Left cardiac atrium (tissue), 4 donors: ENCODE data around the gene BDH1. TPM values are rescaled to one million over a fixed set of nuclear protein-coding genes. Genes with fewer than 3 reads are reported as not detected.

Source experiments
- ATAC-seq, 2 donors: fragments of 200-7000 bp; cut with Tn5 transposase; one replicate each; pipeline ENCODE4 v1.9.1; 2020; ENCODE audit warnings: mild to moderate bottlenecking in 2 of 2, moderate library complexity in 2 of 2
- DNase-seq: peaks from one replicate; pipeline ENCODE4 v3.0.0-alpha.2; 2020
- intact Hi-C, 2 donors: fragments of 100-400 bp; cut with DNase I; formaldehyde crosslinking; loops; one replicate each; pipeline versions ENCODE4 v1.14.1 to v1.15.1; 2022 to 2023
- total RNA-seq, 2 donors: library from RNA; stranded (reverse); fragmentation: NEBNext Ultra II Directional; extraction: Animal tissue kit (Norgen Biotek cat#: 25700); gene quantifications; one replicate each; pipeline ENCODE4 v1.2.1, GENCODE V29; 2021
- donor health status: DM: no; HTN: yes; CAD: no.
- donor health status: DM: no; HTN: yes; CAD: no; lungs with severe emphysema.
- donor health status: DM: yes; HTN: yes; CAD: no.
- donor health status: Dilated cardiomyopathy.

The BDH1 gene
- total RNA-seq, 2 donors from 2014 or later = 29.9 to 31.4 TPM

- ATAC-seq = no peak
- intact Hi-C loops = no loop called here
- no peak for DNase-seq
Measured at GRCh38 chr3:197499427-197499826, 56.3 kb downstream of the BDH1 start.

- no peak for ATAC-seq
- intact Hi-C loops = no loop called here
- DNase-seq = no peak
Measured at GRCh38 chr3:197498499-197499241, 57.1 kb downstream of the BDH1 start.

- ATAC-seq (no peak), DNase-seq (no peak)
- intact Hi-C loops = no loop called here
Measured at GRCh38 chr3:197496746-197497125, 59.0 kb downstream of the BDH1 start.

- DNase-seq = no peak
- ATAC-seq = peak in 1 of 2 donors; percentile 23
- intact Hi-C loops = no loop called here
Measured at GRCh38 chr3:197495999-197496745, 59.6 kb downstream of the BDH1 start.

- DNase-seq (no peak), ATAC-seq (no peak)
- intact Hi-C loops = no loop called here
Measured at GRCh38 chr3:197495499-197495898, 60.3 kb downstream of the BDH1 start.

- ATAC-seq (no peak), DNase-seq (no peak)
- intact Hi-C loops = no loop called here
Measured at GRCh38 chr3:197495059-197495455, 60.7 kb downstream of the BDH1 start.

GRCh38 chr3:197494366-197495058, 61.3 kb downstream of the BDH1 start:
- ATAC-seq = peak in 1 of 2 donors; percentile 17
- no peak for DNase-seq
- intact Hi-C loops = no loop called here

- DNase-seq (no peak), ATAC-seq (no peak)
- intact Hi-C loops = no loop called here
Measured at GRCh38 chr3:197493049-197493448, 62.7 kb downstream of the BDH1 start.

- ATAC-seq = no peak
- intact Hi-C loops = no loop called here
- no peak for DNase-seq
Measured at GRCh38 chr3:197491923-197492664, 63.7 kb downstream of the BDH1 start.

- DNase-seq (no peak), ATAC-seq (no peak)
- intact Hi-C loops = no loop called here
Measured at GRCh38 chr3:197491478-197491877, 64.3 kb downstream of the BDH1 start.

- ATAC-seq = no peak
- DNase-seq = no peak
- intact Hi-C loops = no loop called here
Measured at GRCh38 chr3:197490098-197491058, 65.4 kb downstream of the BDH1 start.

- peak; percentile 50 to 96 for ATAC-seq
- peak; percentile 75 for DNase-seq
- intact Hi-C loops = no loop called here
Measured at GRCh38 chr3:197487911-197488391, 67.8 kb downstream of the BDH1 start.

GRCh38 chr3:197486861-197487260, 68.9 kb downstream of the BDH1 start:
- intact Hi-C loops = no loop called here
- ATAC-seq (no peak), DNase-seq (no peak)

GRCh38 chr3:197485143-197485542, 70.6 kb downstream of the BDH1 start:
- ATAC-seq (no peak), DNase-seq (no peak)
- intact Hi-C loops = no loop called here

GRCh38 chr3:197484204-197484901, 71.4 kb downstream of the BDH1 start:
- intact Hi-C loops = no loop called here
- no peak for DNase-seq
- no peak for ATAC-seq

- ATAC-seq = no peak
- DNase-seq = no peak
- intact Hi-C loops = no loop called here
Measured at GRCh38 chr3:197482001-197482400, 73.8 kb downstream of the BDH1 start.

- intact Hi-C loops = no loop called here
Measured at GRCh38 chr3:197480320-197480719, 75.4 kb downstream of the BDH1 start.

More at GRCh38 chr3:197480320-197480719, 75.4 kb downstream of the BDH1 start:
- ATAC-seq = no peak
- DNase-seq = no peak
